LHCN-M2 (cell line): Measurements from ENCODE around the gene TRAPPC2L. TPM values are rescaled to one million over a fixed set of nuclear protein-coding genes. Genes with fewer than 3 reads are reported as not detected.
"Not testable (repeated sequence)": the region's sequence is repeated elsewhere in the genome, so short reads cannot be mapped to it uniquely, and the experiment has no call there.

Experiments used
- DNase-seq: peaks from one replicate; pipeline ENCODE4 v3.0.0-alpha.2; 2012; ENCODE audit warnings: low read depth
- total RNA-seq: library from RNA; depleted of rRNA; stranded (reverse); fragments of >200 nt; gene quantifications from 2 replicates; pipeline ENCODE4 v1.2.3, GENCODE V29; 2014

TRAPPC2L gene
- total RNA-seq, 1 experiment from 2014 or later: 49.6 TPM

GRCh38 chr16:88891083-88891482, 34.2 kb downstream of the TRAPPC2L start:
- no peak for DNase-seq

GRCh38 chr16:88892065-88892464, 35.1 kb downstream of the TRAPPC2L start:
- DNase-seq: no peak

- no peak for DNase-seq
Observed at GRCh38 chr16:88893127-88893968, 36.4 kb downstream of the TRAPPC2L start.

- not testable (repeated sequence) for DNase-seq
Observed at GRCh38 chr16:88894266-88894665, 37.3 kb downstream of the TRAPPC2L start.

GRCh38 chr16:88894681-88895300, 37.9 kb downstream of the TRAPPC2L start:
- DNase-seq: no peak

- DNase-seq: no peak
Observed at GRCh38 chr16:88895335-88895734, 38.4 kb downstream of the TRAPPC2L start.

GRCh38 chr16:88896238-88897070, 39.5 kb downstream of the TRAPPC2L start:
- no peak for DNase-seq

GRCh38 chr16:88897696-88898425, 40.9 kb downstream of the TRAPPC2L start:
- no peak for DNase-seq

- no peak for DNase-seq
Observed at GRCh38 chr16:88899901-88900661, 43.2 kb downstream of the TRAPPC2L start.

- DNase-seq: no peak
Observed at GRCh38 chr16:88900662-88901052, 43.7 kb downstream of the TRAPPC2L start.

GRCh38 chr16:88901718-88902337, 44.9 kb downstream of the TRAPPC2L start:
- DNase-seq: no peak

GRCh38 chr16:88902744-88903143, 45.8 kb downstream of the TRAPPC2L start:
- no peak for DNase-seq

- DNase-seq: peak; percentile 13
Observed at GRCh38 chr16:88903267-88903666, 46.3 kb downstream of the TRAPPC2L start.

GRCh38 chr16:88904676-88905365, 47.9 kb downstream of the TRAPPC2L start:
- no peak for DNase-seq

- DNase-seq: no peak
Observed at GRCh38 chr16:88905563-88905962, 48.6 kb downstream of the TRAPPC2L start.

GRCh38 chr16:88906020-88906419, 49.1 kb downstream of the TRAPPC2L start:
- no peak for DNase-seq

GRCh38 chr16:88906535-88907105, 49.7 kb downstream of the TRAPPC2L start:
- DNase-seq: no peak

GRCh38 chr16:88907768-88908167, 50.8 kb downstream of the TRAPPC2L start:
- DNase-seq: peak; percentile 51

- no peak for DNase-seq
Observed at GRCh38 chr16:88908307-88908706, 51.4 kb downstream of the TRAPPC2L start.
